Mesothelial cell of epicardium (in vitro differentiated cells): ENCODE results near the gene ARSH. TPM values are rescaled to one million over a fixed set of nuclear protein-coding genes. Genes with fewer than 3 reads are reported as not detected.
A peak's percentile ranks its signal among the peaks of the same experiment; 100 is the strongest.

Source experiments
- DNase-seq, 2 experiments: peaks; one replicate each; pipeline ENCODE4 v3.0.0; 2021; ENCODE audit warnings: low spot score in 2 of 2; ENCODE audit not compliant: unreplicated experiment in 2 of 2
- H3K27ac Mint-ChIP-seq: 2 replicates; pipeline ENCODE4 v1.8.0; 2021; ENCODE audit warnings: mixed read lengths
- H3K27me3 Mint-ChIP-seq: 2 replicates; pipeline ENCODE4 v1.8.0; 2021; ENCODE audit warnings: low read depth, mixed read lengths
- H3K36me3 Mint-ChIP-seq: 2 replicates; pipeline ENCODE4 v1.8.0; 2021; ENCODE audit warnings: mixed read lengths
- H3K4me1 Mint-ChIP-seq: 2 replicates; pipeline ENCODE4 v1.8.0; 2021; ENCODE audit warnings: mixed read lengths
- H3K4me3 Mint-ChIP-seq: 2 replicates; pipeline ENCODE4 v1.8.0; 2021; ENCODE audit warnings: mild to moderate bottlenecking, moderate library complexity, mixed read lengths
- H3K9me3 Mint-ChIP-seq: 2 replicates; pipeline ENCODE4 v1.8.0; 2021; ENCODE audit warnings: mixed read lengths
- total RNA-seq: library from RNA; stranded (reverse); gene quantifications from 3 replicates; pipeline ENCODE4 v1.2.1, GENCODE V29; 2021
- TF ChIP-seq, protein P1 (sequence below): fragments of 200-600 bp; sonication (generic); IDR thresholded peaks from one replicate; pipeline ENCODE4 v1.5.0; 2021; ENCODE audit warnings: antibody characterized with exemption; ENCODE audit not compliant: unreplicated experiment

Gene ARSH
- total RNA-seq, 1 donor from 2014 or later: 0.76 TPM

DNA sequence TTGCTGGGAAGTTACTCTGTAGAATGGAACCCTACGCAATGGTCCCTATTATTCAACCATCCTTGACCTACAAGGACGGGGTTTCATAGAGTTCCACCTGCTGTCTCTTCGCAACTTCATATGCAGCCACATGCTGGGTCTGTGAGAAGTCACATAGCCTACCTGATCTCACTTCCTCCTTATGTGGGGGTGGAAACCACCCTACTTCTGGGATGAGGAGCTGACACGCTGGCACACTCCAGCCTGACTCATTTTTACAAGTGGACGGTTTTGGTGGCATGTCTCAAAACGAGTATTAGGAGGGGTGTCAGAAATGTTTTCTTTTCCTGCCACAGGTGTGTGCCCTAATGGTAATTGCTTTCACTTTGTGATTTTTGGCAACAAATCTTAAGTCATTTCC is 40.4 kb upstream of the ARSH start:
- H3K4me1 Mint-ChIP-seq: peaks cover 30% of the 10 kb centered on the region
- H3K9me3 Mint-ChIP-seq: peaks cover 4% of the 10 kb centered on the region
- no peaks in the 10 kb centered on the region for H3K36me3 Mint-ChIP-seq
- peak overlapping the region; percentile 30 for H3K27ac Mint-ChIP-seq
- no peaks in the 10 kb centered on the region for H3K27me3 Mint-ChIP-seq
- no peak overlapping the region for H3K4me3 Mint-ChIP-seq
- no peak for DNase-seq
- TF ChIP-seq, protein P1, sequence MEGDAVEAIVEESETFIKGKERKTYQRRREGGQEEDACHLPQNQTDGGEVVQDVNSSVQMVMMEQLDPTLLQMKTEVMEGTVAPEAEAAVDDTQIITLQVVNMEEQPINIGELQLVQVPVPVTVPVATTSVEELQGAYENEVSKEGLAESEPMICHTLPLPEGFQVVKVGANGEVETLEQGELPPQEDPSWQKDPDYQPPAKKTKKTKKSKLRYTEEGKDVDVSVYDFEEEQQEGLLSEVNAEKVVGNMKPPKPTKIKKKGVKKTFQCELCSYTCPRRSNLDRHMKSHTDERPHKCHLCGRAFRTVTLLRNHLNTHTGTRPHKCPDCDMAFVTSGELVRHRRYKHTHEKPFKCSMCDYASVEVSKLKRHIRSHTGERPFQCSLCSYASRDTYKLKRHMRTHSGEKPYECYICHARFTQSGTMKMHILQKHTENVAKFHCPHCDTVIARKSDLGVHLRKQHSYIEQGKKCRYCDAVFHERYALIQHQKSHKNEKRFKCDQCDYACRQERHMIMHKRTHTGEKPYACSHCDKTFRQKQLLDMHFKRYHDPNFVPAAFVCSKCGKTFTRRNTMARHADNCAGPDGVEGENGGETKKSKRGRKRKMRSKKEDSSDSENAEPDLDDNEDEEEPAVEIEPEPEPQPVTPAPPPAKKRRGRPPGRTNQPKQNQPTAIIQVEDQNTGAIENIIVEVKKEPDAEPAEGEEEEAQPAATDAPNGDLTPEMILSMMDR: no peak

DNA sequence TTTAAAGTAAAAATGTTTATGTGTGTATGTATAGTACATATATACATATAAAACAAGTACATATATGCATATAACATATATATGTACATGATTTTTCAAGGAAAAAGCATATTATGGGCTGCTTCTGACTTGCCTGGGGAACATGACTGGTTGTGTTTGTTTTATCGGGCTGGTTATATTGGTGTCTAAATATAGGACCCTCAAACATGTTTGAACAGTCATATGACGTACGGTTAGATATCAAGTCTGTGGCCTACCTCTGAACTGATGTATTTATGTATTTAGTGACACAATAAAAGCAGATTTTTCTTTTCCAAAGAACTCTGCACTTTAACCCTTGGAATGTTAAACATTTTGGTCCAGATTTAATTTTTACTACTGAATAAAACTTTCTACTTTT is 39.3 kb upstream of the ARSH start:
- peaks cover 10% of the 10 kb centered on the region for H3K9me3 Mint-ChIP-seq
- H3K4me1 Mint-ChIP-seq: peaks cover 22% of the 10 kb centered on the region
- TF ChIP-seq, protein P1: no peak
- H3K4me3 Mint-ChIP-seq: no peak overlapping the region
- peak overlapping the region; percentile 30 for H3K27ac Mint-ChIP-seq
- no peaks in the 10 kb centered on the region for H3K27me3 Mint-ChIP-seq
- H3K36me3 Mint-ChIP-seq: peaks cover 2% of the 10 kb centered on the region
- no peak for DNase-seq

DNA sequence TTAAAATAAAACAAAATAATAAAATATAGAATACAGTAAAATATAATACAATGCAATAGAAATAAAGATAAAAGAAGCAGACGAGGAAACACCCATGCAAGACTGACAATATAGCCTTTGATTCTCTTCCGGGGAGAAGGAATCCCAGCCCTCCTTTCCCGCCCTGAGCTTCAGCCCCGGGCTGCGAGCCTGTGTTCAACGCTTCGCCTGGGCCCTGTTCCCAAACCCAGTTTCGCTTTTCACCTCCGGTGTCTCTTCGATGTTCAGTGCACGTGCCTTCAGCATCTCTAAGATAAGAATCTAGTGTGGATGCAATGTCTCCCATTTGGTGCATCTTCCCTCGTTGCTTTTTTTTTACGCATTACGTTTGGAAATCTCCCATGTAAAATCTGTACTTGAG is 38.8 kb upstream of the ARSH start:
- Mint-ChIP-seq H3K27me3 (no peaks in the 10 kb centered on the region), H3K36me3 (peaks cover 2% of the 10 kb centered on the region), H3K4me1 (peaks cover 16% of the 10 kb centered on the region), H3K27ac (no peak overlapping the region), H3K9me3 (peaks cover 14% of the 10 kb centered on the region), H3K4me3 (no peak overlapping the region)
- DNase-seq: no peak
- TF ChIP-seq, protein P1: no peak

DNA sequence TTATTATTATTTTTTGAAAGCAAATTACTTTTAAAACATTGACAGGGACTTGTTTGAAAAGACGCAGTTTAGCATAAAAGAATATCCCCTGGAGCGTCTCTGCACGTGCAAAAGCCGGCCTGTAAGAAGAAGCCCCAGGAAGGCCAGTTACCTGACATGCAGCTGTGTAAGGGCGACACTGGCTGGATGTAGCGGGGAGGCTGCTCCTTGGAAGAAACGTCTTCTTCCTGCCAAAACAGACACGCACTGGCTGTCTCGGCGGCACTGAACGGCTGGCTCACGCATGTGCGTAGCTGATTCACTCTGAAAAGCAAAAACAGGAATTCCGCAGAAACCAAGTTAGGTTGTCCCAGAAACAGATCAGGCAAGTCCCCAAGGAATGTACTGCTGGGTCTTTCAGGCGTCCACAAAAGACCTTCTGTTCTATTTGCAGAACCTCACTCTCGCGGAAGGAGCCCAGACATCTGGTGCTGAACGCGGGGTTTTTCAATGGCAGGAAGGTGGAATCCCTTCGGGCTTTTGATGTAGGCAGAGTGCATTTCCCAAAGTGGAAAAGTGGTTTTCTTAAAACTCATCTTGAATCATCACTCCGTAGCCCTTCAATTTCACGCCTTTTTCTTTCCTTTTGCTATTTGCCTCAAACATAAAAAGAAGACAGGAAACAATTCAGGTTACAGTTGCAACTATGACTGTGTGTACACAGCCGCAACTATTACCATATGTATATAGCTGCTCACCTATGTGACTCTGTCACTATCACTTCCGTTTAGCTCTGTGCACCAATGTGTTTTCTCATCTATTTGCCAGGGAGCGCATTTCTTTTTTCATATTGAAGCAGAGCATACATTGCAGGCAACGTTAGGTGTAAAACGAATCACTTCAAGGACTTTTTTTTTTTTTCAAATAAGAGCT is 38.1 kb upstream of the ARSH start:
- Mint-ChIP-seq H3K9me3 (peaks cover 14% of the 10 kb centered on the region), H3K27me3 (no peaks in the 10 kb centered on the region), H3K4me3 (no peak overlapping the region), H3K4me1 (peaks cover 13% of the 10 kb centered on the region), H3K36me3 (peaks cover 2% of the 10 kb centered on the region), H3K27ac (peak overlapping the region; percentile 50)
- TF ChIP-seq, protein P1: no peak
- no peak for DNase-seq

DNA sequence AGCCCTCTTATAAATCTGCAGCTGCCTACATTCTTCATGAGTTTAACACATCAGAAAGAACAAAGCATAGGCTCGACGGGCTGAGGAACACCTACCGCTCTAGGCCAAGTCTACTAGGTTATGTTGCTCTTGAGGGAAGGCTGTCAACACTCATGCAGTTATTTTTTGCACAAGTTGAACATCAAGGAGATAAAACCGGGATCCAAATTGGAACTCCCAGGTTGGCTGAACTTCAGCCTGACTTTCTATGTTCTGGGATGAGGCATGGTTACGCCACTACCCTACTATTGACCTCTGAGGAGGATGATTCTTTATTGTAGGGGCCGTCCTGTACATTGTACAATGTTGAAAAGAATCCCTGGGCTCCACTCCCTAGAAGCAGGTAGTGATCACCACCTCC is 37.3 kb upstream of the ARSH start:
- no peak overlapping the region for H3K27ac Mint-ChIP-seq
- TF ChIP-seq, protein P1: no peak
- no peaks in the 10 kb centered on the region for H3K27me3 Mint-ChIP-seq
- no peak overlapping the region for H3K4me3 Mint-ChIP-seq
- peaks cover 17% of the 10 kb centered on the region for H3K4me1 Mint-ChIP-seq
- peaks cover 14% of the 10 kb centered on the region for H3K9me3 Mint-ChIP-seq
- H3K36me3 Mint-ChIP-seq: peaks cover 2% of the 10 kb centered on the region
- DNase-seq: no peak
